MG63 (cell line): ENCODE results near the gene KCNQ1. TPM values are rescaled to one million over a fixed set of nuclear protein-coding genes. Genes with fewer than 3 reads are reported as not detected.

ENCODE experiments used
- DNase-seq: peaks from one replicate; pipeline ENCODE4 v3.0.0-alpha.2; 2020
- H3K27me3 ChIP-seq: fragments of 250-450 bp; sonication (Bioruptor Pico); 2 replicates; pipeline ENCODE4 v1.5.1; 2020; ENCODE audit warnings: mild to moderate bottlenecking, moderate library complexity
- H3K36me3 ChIP-seq: fragments of 250-450 bp; sonication (Bioruptor Pico); 2 replicates; pipeline ENCODE4 v1.5.1; 2020; ENCODE audit warnings: mild to moderate bottlenecking, moderate library complexity
- H3K4me3 ChIP-seq: fragments of 250-450 bp; sonication (Bioruptor Pico); 2 replicates; pipeline ENCODE4 v1.5.1; 2020; ENCODE audit warnings: mild to moderate bottlenecking, moderate library complexity
- H3K9me3 ChIP-seq: fragments of 250-450 bp; sonication (Bioruptor Pico); 2 replicates; pipeline ENCODE4 v1.5.1; 2020; ENCODE audit warnings: mild to moderate bottlenecking, moderate library complexity
- total RNA-seq: library from RNA; depleted of rRNA; stranded (reverse); fragments of >200 nt; shearing (Covaris generic); gene quantifications from 2 replicates; pipeline ENCODE4 v1.2.3, GENCODE V29; 2014; ENCODE audit warnings: low replicate concordance

The KCNQ1 gene
- total RNA-seq, 1 experiment from 2014 or later, result not detected

DNA sequence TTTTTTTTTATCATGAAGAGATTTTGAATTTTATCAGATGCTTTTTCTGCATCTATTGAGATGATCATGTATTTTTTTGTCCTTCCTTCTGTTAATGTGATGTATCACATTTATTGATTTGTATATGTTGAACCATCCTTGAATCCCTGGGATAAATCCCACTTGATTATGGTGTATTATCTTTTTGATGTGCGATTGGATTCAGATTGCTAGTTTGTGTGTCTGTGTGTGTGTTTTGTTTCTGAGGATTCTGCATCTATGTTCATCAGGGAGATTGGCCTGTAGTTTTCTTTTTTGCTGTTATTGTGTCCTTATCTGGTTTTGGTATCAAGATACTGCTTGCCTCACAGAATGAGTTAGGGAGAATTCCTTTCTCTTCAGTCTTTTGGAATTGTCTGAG is 202.4 kb downstream of the KCNQ1 start:
- no peaks in the 10 kb centered on the region for H3K27me3 ChIP-seq
- peaks cover 61% of the 10 kb centered on the region for H3K9me3 ChIP-seq
- no peaks in the 10 kb centered on the region for H3K36me3 ChIP-seq
- DNase-seq, result no peak
- H3K4me3 ChIP-seq, result no peak overlapping the region

DNA sequence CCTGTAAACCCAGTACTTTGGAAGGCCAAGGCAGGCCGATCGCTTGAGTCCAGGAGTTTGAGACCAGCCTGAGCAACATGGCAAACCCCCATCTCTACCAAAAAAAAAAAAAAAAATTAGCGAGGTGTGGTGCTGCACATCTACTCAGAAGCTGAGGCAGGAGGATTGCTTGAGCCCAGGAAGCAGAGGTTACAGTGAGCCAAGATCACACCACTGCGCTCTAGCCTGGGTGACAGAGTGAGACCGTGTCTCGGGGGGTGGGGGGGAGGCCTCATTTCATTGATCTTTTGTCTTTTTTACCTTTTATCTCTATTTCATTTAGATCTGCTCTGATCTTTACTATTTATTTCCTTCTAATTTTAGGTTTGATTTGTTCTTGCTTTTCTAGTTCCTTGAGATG is 203.1 kb downstream of the KCNQ1 start:
- Histone ChIP-seq H3K36me3 (no peaks in the 10 kb centered on the region), H3K4me3 (no peak overlapping the region), H3K9me3 (peaks cover 54% of the 10 kb centered on the region), H3K27me3 (no peaks in the 10 kb centered on the region)
- no peak for DNase-seq

DNA sequence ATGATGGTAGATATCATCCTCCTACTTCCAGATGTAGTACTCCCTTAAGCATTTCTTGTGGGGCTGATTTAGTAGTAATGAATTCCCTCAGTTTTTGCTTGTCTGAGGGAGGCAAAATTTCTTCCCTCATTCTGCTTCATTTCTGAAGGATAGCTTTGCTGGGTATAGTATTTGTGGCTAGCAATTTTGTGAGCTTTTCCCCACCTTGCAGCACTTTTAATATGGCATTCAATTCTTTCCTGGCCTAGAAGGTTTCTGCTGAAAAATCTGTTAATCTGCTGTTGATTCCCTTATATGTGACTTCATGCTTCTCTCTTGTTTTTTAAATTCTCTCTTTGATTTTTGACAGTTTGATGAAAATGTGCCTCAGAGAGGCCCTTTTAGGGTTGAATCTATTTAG is 204.6 kb downstream of the KCNQ1 start:
- Histone ChIP-seq H3K4me3 (no peak overlapping the region), H3K27me3 (no peaks in the 10 kb centered on the region), H3K36me3 (no peaks in the 10 kb centered on the region), H3K9me3 (peaks cover 46% of the 10 kb centered on the region)
- no peak for DNase-seq

DNA sequence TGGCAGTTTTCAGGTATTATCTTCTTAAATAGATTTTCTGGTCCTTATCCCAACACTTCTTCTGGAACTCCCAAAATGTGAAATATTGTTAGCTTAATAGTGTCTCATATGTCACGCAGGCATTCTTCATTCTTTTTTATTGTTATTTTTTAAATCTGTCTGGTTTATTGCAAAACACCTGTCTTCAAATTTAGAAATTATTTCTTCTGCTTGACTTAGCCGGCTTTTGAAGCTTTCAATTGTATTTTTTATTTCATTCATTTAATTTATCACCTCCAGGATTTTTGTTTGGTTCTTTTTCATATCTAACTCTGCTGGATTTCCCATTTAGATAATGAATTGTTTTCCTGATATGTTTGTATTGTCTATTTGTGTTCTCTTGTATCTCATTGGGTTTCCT is 205.0 kb downstream of the KCNQ1 start:
- DNase-seq, result no peak
- Histone ChIP-seq H3K36me3 (no peaks in the 10 kb centered on the region), H3K9me3 (peaks cover 44% of the 10 kb centered on the region), H3K4me3 (no peak overlapping the region), H3K27me3 (no peaks in the 10 kb centered on the region)

DNA sequence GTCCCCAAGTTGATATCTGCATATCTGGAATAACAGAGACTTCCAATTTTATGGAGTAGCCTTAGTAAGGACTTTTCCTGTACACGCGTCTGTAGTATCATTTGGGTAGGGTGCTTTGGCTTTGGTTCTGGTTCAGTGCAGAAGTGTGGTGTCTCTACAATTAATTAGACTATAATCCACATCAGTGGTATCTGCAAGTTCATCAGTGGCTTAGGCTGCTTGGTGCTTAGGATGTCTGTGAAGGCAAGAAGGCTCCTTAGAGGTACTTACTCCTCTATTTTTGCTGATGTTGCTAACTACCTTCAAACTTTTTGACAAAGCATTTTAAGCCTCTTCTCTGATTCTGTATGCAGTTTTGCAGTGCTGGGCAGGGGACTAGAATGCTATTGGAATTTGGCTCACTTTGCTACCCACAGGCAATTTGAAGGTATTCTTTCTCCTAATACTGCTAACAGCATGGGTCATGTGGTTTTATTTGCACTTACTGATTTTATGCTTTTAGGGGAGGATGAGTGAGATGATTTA is 205.6 kb downstream of the KCNQ1 start:
- peaks cover 40% of the 10 kb centered on the region for H3K9me3 ChIP-seq
- DNase-seq, result no peak
- H3K27me3 ChIP-seq, result no peaks in the 10 kb centered on the region
- no peak overlapping the region for H3K4me3 ChIP-seq
- no peaks in the 10 kb centered on the region for H3K36me3 ChIP-seq

DNA sequence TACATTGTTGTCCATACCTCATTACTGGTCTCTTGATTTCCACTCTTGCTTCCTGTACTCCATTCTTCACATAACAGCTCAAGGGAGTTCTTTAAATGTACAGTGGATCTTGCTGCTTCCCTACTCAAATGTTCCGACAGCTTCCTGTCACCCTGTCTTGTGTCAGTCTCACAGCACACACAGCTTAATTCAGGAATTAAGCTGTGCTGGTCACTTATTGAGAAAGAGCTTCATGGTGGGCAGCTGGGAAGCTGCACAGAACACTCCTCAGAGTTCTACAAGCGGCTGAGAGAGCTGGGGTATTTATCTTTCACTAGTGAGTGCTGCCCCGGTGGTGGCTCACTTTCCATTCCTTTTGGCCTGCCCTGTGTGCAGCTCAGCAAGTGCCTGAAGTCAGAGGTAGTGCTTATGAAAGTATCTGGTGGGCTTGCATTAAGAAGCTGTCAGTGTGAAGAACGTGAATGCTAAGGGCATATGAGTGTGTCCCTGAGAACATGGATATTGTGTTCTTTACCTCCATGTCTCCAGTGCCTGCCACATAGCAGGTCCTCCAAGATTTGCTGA is 206.3 kb downstream of the KCNQ1 start:
- Histone ChIP-seq H3K9me3 (peaks cover 40% of the 10 kb centered on the region), H3K4me3 (no peak overlapping the region)

DNA sequence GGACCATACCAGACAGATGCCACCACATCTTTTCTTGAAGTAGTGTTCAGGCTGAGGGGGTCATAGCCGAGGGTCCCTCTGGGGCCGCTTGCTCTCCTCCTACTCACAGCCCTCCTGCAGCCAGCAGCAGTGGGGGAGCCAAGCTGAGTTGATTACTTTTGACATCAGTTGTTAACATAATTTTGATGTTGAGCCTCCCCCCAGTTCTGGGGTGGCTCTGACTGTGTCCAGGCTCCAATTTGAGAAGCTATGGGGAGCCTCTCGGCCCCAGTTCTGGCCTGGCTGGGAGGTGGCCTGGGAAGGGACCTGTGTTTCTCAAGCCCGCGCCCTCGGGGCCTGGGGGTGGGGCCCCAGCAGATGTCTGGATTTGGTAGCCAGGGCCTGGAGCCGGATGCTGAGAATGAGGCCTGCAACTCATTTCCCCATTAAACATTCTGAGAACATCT is 207.0 kb downstream of the KCNQ1 start:
- no peaks in the 10 kb centered on the region for H3K36me3 ChIP-seq
- peaks cover 37% of the 10 kb centered on the region for H3K9me3 ChIP-seq
- no peak for DNase-seq
- no peaks in the 10 kb centered on the region for H3K27me3 ChIP-seq
- no peak overlapping the region for H3K4me3 ChIP-seq

More for the DNA sequence above, 206.3 kb downstream of the KCNQ1 start:
- Histone ChIP-seq H3K36me3 (no peaks in the 10 kb centered on the region), H3K27me3 (no peaks in the 10 kb centered on the region)
- DNase-seq, result no peak

DNA sequence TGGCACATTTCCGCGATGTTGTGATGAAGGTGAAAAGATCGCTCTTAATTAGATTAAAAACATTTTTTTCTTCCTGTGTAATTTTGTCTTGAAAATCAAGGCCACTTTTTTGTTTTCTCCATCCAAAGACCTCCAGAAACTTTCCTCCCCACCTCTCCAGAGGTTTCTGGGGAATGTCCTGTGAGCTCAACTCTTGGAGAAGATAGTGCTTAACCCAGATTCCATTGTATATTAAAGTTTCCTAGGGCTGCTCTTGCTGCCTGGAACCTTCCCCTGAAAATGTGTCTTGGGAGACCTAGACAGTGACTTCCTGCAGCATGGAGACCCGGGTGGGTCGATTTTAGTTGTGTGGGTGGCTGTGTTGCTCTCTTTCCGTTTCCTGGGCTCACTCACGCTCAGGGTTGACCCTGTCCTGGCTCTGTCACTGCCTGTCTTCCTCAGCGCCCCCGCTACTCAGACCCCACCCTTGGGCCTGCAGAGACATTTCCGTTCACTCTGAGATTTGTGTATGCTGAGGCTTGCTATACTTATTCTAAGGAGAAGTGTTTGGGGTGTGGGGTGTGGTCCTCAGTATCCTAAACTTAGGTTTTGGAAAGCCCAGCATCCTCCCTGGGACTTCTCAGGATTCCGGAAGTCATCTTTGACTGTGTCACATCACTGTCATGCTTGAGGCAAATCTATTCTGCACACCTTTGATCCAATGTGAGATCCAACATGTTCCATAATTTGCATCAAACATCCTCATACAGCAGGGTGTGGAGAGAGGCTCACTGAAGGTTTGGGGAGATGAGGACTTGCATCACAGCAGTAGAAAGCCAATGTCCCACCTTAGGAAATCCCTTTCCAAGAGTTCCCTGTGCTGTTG is 207.8 kb downstream of the KCNQ1 start:
- no peak for DNase-seq

DNA sequence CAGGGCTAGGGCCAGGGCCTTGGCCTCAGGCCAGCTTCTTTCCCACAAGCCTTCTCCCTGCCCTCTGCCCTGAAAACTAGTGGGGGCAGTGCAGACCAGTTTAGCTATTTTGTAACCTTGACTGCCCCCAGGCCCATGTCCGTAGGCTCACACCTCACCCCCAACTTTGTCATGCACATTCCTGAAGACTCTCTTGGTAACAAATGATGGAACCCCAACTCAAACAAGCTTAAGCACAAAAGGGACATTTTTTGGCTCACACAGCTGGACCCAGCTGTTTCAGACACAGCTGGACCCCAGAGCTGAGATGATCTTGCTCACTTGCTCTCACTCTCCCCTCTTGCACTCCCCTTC is 208.4 kb downstream of the KCNQ1 start:
- no peak for DNase-seq
- Histone ChIP-seq H3K36me3 (no peaks in the 10 kb centered on the region), H3K9me3 (peaks cover 28% of the 10 kb centered on the region), H3K27me3 (no peaks in the 10 kb centered on the region), H3K4me3 (no peak overlapping the region)

More for the DNA sequence above, 207.8 kb downstream of the KCNQ1 start:
- H3K9me3 ChIP-seq, result peaks cover 30% of the 10 kb centered on the region
- H3K4me3 ChIP-seq, result no peak overlapping the region
- no peaks in the 10 kb centered on the region for H3K36me3 ChIP-seq
- no peaks in the 10 kb centered on the region for H3K27me3 ChIP-seq

DNA sequence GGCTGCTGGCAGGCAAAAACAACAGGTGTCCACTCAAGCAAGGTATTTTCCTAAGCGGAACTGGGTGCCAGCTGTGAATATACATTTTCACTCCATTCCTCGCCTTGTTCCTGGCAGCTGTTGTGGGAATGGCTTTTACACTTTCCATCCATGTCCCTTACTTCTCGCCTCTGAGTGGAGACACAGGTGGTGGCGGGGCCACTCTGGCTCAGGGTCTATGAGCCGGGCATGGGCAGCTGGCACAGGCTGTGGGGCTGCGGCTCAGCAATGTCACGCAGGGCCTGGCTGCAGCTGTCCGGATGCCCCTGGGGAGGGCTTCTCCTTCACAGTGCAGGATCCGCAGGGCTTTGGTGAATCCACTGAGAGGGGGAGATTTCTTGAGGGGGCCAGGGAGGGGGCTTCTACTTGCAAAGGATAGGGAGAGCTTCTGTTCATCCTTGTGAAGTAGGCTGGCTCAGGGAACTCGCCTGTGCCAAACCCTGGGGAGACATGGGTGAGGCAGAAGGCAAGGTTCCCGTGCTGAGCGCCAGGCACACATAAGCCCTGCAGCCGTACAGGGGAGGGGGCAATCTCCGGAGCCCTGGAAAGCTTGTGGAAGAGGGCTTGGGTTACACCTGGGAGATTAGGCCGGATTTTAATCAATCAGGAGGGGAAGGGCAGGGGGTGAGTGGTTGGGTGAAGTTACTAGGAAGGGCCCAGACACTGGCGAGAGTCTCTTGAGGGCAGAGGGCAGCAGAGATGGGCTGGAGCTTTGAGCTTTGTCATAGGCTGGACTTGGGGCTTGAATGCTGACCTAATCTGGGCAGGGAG is 209.3 kb downstream of the KCNQ1 start:
- Histone ChIP-seq H3K9me3 (peaks cover 22% of the 10 kb centered on the region), H3K4me3 (no peak overlapping the region), H3K27me3 (no peaks in the 10 kb centered on the region), H3K36me3 (no peaks in the 10 kb centered on the region)
- no peak for DNase-seq

DNA sequence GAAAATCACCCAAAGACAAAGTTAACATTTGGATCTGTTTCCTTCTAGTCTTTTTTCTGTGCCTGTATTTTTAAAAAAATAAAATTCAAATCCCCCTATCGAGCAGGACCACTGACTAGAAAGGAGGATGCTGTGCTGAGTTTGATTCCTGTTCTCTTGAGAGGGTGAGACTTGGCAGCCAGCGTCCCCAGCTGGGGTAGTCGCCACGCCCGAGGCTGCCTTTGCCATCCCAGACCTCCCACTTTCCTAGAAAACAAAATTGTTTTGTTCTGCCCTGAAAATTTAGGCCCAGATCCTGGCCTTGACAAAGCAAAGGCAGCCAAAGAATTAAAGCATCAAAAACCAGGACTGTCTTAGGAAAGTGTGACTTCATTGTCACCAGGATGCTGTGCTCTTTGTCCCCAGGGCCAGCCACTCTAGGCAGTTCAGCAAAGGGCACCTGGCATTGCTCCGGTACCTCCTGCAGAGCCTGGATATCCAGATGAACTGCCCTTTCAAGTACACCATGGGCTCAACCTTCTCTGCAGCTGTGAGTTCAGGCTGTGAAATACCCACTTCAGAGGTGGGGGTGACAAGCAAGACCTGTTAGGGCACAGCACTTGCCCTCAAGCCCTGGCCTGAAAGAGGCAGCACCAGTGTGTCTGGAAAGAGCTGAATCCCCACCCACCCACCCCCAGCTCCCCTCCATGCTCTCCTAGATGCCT is 210.4 kb downstream of the KCNQ1 start:
- H3K36me3 ChIP-seq, result no peaks in the 10 kb centered on the region
- peaks cover 19% of the 10 kb centered on the region for H3K9me3 ChIP-seq
- no peak overlapping the region for H3K4me3 ChIP-seq
- no peaks in the 10 kb centered on the region for H3K27me3 ChIP-seq
- no peak for DNase-seq

DNA sequence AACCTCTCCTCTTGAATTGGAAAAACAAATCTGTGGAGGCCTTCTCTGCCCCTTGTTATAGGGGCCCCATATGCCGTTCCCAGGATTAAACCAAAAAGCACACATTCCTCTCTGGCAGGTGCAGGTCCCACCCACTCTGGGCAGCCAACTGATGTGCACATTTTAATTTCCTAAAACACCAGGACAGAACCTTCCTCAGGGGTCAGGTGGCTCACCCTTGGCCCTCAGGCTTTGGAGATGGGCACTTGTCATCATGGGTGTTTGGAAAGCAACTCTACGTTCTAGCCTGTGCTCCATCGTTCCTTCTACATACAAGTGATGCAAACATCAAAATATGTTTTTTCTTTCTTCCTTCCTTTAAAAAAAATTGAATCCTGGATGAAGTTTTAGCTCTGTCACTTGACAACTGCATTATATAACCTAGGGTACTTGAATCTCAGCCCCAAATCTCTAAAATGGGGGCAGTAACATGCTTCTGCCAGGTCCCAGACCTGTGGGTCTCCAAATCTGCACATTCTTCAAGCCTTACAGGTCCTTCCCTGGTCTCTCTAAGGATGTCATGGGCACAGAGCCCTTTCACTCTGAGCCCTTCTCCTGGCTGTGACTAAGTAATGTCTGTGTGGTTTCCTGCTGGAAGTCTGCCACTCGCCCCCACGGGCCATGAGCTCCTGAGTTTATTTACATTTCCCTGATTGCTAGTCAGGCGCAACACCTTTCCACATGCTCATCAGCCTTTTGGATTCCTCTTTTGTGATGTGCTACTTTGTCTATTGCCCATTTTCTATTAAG is 211.2 kb downstream of the KCNQ1 start:
- DNase-seq, result peak; percentile 15
- H3K27me3 ChIP-seq, result no peaks in the 10 kb centered on the region
- H3K4me3 ChIP-seq, result no peak overlapping the region
- no peaks in the 10 kb centered on the region for H3K36me3 ChIP-seq
- peaks cover 17% of the 10 kb centered on the region for H3K9me3 ChIP-seq

DNA sequence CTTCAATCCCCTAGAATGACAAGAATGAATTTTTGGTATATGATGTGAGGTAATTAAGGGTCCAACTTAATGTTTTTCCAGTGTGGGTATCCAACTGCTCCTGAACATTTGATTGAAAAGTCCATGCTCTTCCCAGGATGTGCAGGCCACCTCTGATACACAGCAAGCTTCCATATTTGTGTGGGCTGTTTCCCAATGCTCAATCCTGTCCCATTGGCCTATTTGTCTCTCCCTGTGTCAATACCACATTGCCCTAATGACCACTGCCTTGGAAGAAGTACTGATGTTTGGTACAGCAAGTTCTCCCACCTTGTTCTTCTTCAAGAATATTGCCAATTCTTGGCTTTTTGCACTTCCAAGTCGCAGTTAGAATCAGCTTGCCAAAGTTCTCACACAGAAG is 212.1 kb downstream of the KCNQ1 start:
- H3K36me3 ChIP-seq, result no peaks in the 10 kb centered on the region
- H3K4me3 ChIP-seq, result no peak overlapping the region
- no peaks in the 10 kb centered on the region for H3K27me3 ChIP-seq
- no peak for DNase-seq
- H3K9me3 ChIP-seq, result peaks cover 13% of the 10 kb centered on the region

DNA sequence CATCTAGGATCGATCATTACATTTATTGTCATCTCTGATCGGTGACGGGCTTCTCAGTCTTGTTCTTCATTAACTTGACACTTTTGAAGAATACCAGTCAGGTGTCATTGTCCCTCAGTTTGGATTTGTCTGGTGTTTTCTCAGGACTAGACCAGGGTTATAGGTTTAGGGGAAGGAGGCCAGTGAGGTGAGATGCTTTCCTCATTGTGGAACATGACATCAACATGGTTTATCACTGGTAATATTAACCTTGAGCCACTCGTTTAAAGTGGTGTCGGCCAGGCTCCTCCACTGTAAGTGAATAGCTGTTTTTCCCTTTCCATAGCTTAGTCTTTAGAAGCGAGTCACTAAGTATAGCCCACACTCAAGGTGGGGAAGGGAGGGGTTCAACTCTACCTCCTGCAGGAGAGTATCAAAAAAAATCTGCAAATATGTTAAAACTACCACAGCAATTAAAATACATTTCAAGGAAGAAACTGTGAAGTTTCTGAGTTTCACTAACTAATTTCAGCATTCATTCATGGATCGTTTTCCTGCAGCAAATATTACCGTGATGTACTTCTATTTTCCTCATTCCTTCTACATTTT is 213.0 kb downstream of the KCNQ1 start:
- Histone ChIP-seq H3K9me3 (peaks cover 13% of the 10 kb centered on the region), H3K27me3 (no peaks in the 10 kb centered on the region), H3K4me3 (no peak overlapping the region), H3K36me3 (no peaks in the 10 kb centered on the region)
- no peak for DNase-seq

DNA sequence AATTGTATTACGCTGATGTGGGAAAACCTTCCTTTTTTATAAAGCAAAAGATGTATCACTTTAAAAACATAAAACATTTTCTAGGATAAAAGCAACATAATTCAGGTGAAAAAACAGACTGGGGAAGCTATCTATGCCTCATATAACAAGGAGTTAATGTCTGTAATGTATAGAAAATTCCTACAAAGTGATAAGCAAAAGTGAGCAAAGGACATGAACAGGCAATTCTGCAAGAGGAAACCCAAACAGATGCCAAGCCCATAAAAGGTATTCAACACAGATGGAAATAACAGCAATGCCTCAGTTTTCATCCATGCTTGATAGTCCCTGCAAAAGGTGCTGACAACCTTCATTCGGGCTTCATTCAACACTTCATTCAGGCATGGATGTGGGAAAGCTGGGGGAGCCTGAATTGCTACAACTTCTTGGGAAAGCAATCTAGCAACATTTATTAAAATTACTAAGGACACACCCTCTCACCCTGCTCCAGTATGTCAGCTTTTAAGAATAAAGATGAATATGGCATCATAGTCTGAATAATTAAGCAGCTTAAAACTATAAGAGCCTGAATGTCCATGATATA is 215.6 kb downstream of the KCNQ1 start:
- DNase-seq, result no peak
- H3K9me3 ChIP-seq, result peaks cover 11% of the 10 kb centered on the region
- no peaks in the 10 kb centered on the region for H3K36me3 ChIP-seq
- no peaks in the 10 kb centered on the region for H3K27me3 ChIP-seq
- H3K4me3 ChIP-seq, result no peak overlapping the region
